ENCODE measurements around the gene LYRM9.
"Not testable (repeated sequence)": the region's sequence is repeated elsewhere in the genome, so short reads cannot be mapped to it uniquely, and the experiment has no call there.

The LYRM9 gene

GRCh38 chr17:27892866-27893769 lies at the start of gene LYRM9:
Gene LYRM9, minus strand, starts transcription at chr17:27893365. Its CDS starts 10,671 bp downstream, at chr17:27882694.
- no peak for FAIRE-seq

- no peak for FAIRE-seq
These were observed 47.6 kb upstream of the LYRM9 start for GRCh38 chr17:27940503-27941428.

GRCh38 chr17:27939474-27940465 lies 46.6 kb upstream of the LYRM9 start:
- FAIRE-seq: no peak

GRCh38 chr17:27938864-27939263 lies 45.7 kb upstream of the LYRM9 start:
- FAIRE-seq: no peak

GRCh38 chr17:27938241-27938640 lies 45.1 kb upstream of the LYRM9 start:
- no peak for FAIRE-seq

GRCh38 chr17:27937025-27937546 lies 43.9 kb upstream of the LYRM9 start:
- no peak for FAIRE-seq

GRCh38 chr17:27930000-27930399 lies 36.8 kb upstream of the LYRM9 start:
- no peak for FAIRE-seq

GRCh38 chr17:27928587-27928986 lies 35.4 kb upstream of the LYRM9 start:
- no peak for FAIRE-seq

- FAIRE-seq: no peak
These were observed 34.6 kb upstream of the LYRM9 start for GRCh38 chr17:27927781-27928180.

- no peak for FAIRE-seq
These were observed 28.4 kb upstream of the LYRM9 start for GRCh38 chr17:27921599-27921998.

- no peak for FAIRE-seq
These were observed 27.9 kb upstream of the LYRM9 start for GRCh38 chr17:27921077-27921476.

- no peak for FAIRE-seq
These were observed 27.4 kb upstream of the LYRM9 start for GRCh38 chr17:27920569-27920968.

GRCh38 chr17:27919079-27919478 lies 25.9 kb upstream of the LYRM9 start:
- FAIRE-seq: no peak

- FAIRE-seq: no peak
These were observed 25.3 kb upstream of the LYRM9 start for GRCh38 chr17:27918498-27918897.

GRCh38 chr17:27917000-27917399 lies 23.8 kb upstream of the LYRM9 start:
- FAIRE-seq: no peak

- no peak for FAIRE-seq
These were observed 22.5 kb upstream of the LYRM9 start for GRCh38 chr17:27915709-27916108.

- FAIRE-seq: no peak
These were observed 21.2 kb upstream of the LYRM9 start for GRCh38 chr17:27914382-27914781.

GRCh38 chr17:27912964-27913363 lies 19.8 kb upstream of the LYRM9 start:
- FAIRE-seq: no peak

- not testable (repeated sequence) for FAIRE-seq
These were observed 19.1 kb upstream of the LYRM9 start for GRCh38 chr17:27912299-27912698.

GRCh38 chr17:27907976-27908558 lies 14.9 kb upstream of the LYRM9 start:
- FAIRE-seq: no peak

GRCh38 chr17:27906623-27907022 lies 13.5 kb upstream of the LYRM9 start:
- FAIRE-seq: no peak

- FAIRE-seq: no peak
These were observed 13.0 kb upstream of the LYRM9 start for GRCh38 chr17:27906226-27906580.

Data from TTC549 (cell line).